ENCODE data around the gene ZFAND2B.
"Not testable (repeated sequence)": the region's sequence is repeated elsewhere in the genome, so short reads cannot be mapped to it uniquely, and the experiment has no call there.

Gene ZFAND2B

GRCh38 chr2:219250049-219250781 lies 43.6 kb downstream of the ZFAND2B start:
- DNase-seq (ENCODE audit: low spot score): no peak

DNA sequence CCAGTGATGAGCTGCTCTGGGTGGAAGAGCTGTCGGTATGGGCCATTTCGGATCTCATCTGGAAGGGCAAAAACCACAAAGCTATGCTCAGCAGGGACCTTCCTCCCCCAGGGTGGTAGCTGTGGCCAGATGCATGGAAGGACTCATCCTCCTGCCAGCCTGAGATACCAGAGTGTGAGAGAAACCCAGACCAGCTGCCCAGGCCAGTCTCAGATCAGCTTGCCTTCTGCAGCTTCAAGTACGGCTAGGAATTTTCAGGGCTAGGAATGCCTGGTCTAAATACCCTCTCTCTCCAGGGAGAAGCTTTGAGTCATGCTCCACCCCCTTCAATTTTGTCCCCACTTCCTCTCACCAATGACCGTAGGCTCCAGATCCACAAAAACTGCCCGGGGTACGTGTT lies 45.1 kb downstream of the ZFAND2B start:
- no peak for DNase-seq (ENCODE audit: low spot score)

DNA sequence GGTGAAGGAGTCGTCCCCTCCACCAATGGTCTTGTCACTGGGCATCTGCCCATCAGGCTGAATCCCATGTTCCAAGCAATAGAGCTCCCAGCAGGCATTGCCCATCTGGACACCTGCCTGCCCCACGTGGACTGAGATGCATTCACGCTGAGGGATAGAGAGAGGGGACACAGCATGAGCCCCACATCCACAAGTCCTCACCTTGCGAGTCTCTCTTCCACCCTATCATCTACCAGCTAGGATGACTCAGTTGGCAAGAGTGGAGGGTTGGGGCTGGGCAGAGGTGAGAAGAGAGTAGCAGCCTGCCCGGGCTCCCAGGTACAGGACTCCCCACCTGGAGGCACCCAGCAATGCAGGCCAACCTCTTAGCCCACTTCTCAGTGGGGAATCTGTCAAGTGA lies 45.5 kb downstream of the ZFAND2B start:
- DNase-seq (ENCODE audit: low spot score): peak; percentile 56

DNA sequence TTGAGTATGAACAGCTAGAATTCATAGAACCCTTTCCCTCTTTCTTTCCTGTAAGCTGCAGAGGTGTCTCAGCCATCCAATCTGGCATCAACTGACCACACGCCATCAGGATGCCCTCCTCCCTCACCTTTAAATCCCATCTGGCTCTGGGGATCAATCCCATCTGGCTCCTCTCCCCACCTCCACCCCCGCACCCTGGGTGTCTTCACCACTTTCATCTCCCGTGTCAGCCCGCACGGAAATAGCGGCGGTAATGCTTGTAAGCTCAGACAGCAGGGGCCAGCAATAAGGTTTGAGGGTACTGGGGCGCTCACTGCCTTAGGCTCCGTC lies 46.0 kb downstream of the ZFAND2B start:
- DNase-seq (ENCODE audit: low spot score): no peak

DNA sequence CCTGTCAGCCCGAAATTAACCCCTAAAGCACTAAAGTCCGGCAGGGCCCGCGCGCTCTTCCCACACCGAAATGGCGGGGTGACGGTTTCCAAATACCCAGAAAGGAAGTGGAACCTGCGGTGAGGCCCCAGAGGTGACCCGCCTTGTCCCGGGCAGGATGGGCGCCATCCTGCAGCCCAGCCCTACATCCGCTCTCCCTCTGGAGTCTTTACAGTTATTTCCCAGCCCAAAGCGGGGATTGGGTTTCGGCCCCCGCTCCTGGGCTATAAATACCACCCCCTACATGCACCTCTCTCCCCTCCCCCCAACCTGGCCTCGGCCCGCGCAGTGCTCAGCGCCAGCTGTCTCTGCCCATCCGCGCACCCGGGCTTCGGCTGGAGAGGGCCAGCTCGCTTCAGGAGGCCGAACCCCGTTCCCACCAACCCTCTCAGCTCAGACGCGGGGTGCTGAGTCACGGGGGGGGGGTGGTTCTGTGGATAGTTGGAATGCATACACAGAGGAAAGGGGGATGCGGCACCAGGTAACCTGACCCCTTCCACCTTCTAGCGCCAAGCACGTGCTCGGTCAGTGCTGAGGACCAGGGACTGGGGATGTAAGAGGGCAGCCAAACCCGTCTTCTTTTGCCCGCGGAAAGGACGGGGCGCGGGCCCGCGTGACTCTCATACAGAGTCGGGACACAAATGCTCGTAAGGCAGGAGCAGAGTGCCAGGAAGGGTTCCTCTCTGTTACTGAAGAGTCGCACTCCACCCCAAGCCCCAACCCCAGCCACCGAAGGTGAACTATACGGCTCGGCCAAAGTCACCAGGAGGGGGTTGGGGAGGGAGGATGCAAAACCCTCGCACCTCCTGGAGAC lies 46.5 kb downstream of the ZFAND2B start, which contains the start of gene TUBA4B:
Gene TUBA4B, plus strand, starts transcription at position 344 of the 853 bp plus-strand sequence. Its CDS starts 165 bp downstream, at position 509.
- DNase-seq (ENCODE audit: low spot score): peak; percentile 41

GRCh38 chr2:219253753-219254589 lies 47.4 kb downstream of the ZFAND2B start, which contains the start of gene TUBA4A:
Gene TUBA4A, minus strand, starts transcription at chr2:219253918. Its CDS starts 60 bp downstream, at chr2:219253858.
- DNase-seq (ENCODE audit: low spot score): peak; percentile 89

GRCh38 chr2:219254590-219255201 lies 48.1 kb downstream of the ZFAND2B start:
- DNase-seq (ENCODE audit: low spot score): peak; percentile 59

GRCh38 chr2:219258942-219259341 lies 52.4 kb downstream of the ZFAND2B start:
- DNase-seq (ENCODE audit: low spot score): not testable (repeated sequence)

Measured in CD4-positive, alpha-beta T cell treated with Interleukin-2 at 100 ng/mL for 4 hours (primary cell).